Endothelial cell (in vitro differentiated cells): ENCODE measurements around the gene FITM2. TPM values are rescaled to one million over a fixed set of nuclear protein-coding genes. Genes with fewer than 3 reads are reported as not detected.

ENCODE experiments used
- DNase-seq: peaks from one replicate; pipeline ENCODE4 v3.0.0; 2021; ENCODE audit warnings: low spot score
- H3K27ac Mint-ChIP-seq: one replicate; pipeline ENCODE4 v1.8.0; 2021; ENCODE audit warnings: mixed read lengths, inconsistent platforms; ENCODE audit not compliant: unreplicated experiment
- H3K27me3 Mint-ChIP-seq: one replicate; pipeline ENCODE4 v1.8.0; 2021; ENCODE audit warnings: mild to moderate bottlenecking, moderate library complexity, mixed read lengths, inconsistent platforms; ENCODE audit not compliant: unreplicated experiment
- H3K36me3 Mint-ChIP-seq: one replicate; pipeline ENCODE4 v1.8.0; 2021; ENCODE audit warnings: mild to moderate bottlenecking, low read depth, mixed read lengths, inconsistent platforms; ENCODE audit not compliant: unreplicated experiment
- H3K4me1 Mint-ChIP-seq: one replicate; pipeline ENCODE4 v1.8.0; 2021; ENCODE audit warnings: mild to moderate bottlenecking, mixed read lengths, inconsistent platforms; ENCODE audit not compliant: unreplicated experiment
- H3K4me3 Mint-ChIP-seq: one replicate; pipeline ENCODE4 v1.8.0; 2021; ENCODE audit warnings: mild to moderate bottlenecking, mixed read lengths, inconsistent platforms; ENCODE audit not compliant: unreplicated experiment
- H3K9me3 Mint-ChIP-seq: one replicate; pipeline ENCODE4 v1.8.0; 2021; ENCODE audit warnings: mixed read lengths, inconsistent platforms; ENCODE audit not compliant: unreplicated experiment
- long read RNA-seq: library from polyadenylated mRNA; unstranded; transcript quantifications from one replicate; pipeline ENCODE4 v2.0.0, GENCODE V29; 2020; ENCODE audit not compliant: unreplicated experiment
- total RNA-seq: library from RNA; stranded (reverse); fragmentation: NEBNext Ultra II Directional; extraction: Animal tissue kit (Norgen Biotek cat#: 25700); gene quantifications from one replicate; pipeline ENCODE4 v1.2.1, GENCODE V29; 2021; ENCODE audit not compliant: unreplicated experiment
- TF ChIP-seq, protein P1 (sequence below): fragments of 200-600 bp; sonication (generic); IDR thresholded peaks from one replicate; pipeline ENCODE4 v1.5.0; 2021; ENCODE audit warnings: antibody characterized with exemption; ENCODE audit not compliant: unreplicated experiment

The FITM2 gene, protein sequence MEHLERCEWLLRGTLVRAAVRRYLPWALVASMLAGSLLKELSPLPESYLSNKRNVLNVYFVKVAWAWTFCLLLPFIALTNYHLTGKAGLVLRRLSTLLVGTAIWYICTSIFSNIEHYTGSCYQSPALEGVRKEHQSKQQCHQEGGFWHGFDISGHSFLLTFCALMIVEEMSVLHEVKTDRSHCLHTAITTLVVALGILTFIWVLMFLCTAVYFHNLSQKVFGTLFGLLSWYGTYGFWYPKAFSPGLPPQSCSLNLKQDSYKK
- total RNA-seq, result 2.8 TPM
- long read RNA-seq, result 0 reads

DNA sequence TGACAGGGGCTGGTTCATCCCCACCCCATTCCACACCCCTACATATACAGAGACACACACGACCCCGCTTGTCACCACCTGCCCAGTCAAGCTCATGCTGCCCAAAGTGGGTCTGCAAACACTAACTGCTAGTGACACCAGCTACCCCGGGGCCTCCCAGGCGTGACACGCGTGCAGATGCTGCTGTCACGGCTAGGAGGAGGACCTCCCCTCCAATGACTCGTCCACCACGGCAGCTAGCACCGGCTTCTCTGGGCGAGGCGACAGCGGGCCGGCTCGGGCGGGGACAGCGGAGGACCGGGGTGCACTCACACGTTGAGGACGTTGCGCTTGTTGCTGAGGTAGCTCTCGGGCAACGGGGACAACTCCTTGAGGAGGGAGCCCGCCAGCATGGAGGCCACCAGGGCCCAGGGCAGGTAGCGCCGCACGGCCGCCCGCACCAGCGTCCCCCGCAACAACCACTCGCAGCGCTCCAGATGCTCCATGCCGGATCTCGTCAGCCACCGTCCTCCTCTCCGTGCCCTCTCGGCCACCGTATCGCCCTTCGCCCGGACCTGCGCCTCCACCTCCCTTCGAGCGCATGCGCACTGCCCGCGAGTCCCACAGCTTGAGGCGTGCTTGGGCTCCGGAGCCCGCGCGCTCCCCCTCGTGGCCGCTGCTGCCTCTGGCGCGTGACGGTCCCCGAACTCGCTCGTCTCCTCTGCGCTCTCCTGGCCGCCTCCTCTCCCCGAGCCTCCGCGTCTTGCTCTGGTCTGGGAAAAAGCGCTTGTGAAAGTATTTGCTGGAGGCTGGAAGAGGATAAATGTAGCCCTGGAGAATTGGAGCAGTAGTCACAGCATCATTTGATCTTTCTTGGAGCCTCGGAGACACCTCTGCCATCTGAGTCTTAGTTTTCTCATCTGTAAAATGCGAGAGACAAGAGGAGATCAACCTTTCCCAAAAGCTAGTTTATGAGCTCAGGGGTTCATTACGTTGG, at the start of gene FITM2:
FITM2 (minus strand) TSS at position 539 of the 976 bp plus-strand sequence; CDS start at position 485, 54 bp downstream.
- H3K9me3 Mint-ChIP-seq, result no peaks in the 10 kb centered on the region
- no peaks in the 10 kb centered on the region for H3K36me3 Mint-ChIP-seq
- H3K27ac Mint-ChIP-seq, result peak within 1 kb of the TSS; percentile 26
- H3K4me1 Mint-ChIP-seq, result peaks cover 7% of the 10 kb centered on the region
- TF ChIP-seq, protein P1, sequence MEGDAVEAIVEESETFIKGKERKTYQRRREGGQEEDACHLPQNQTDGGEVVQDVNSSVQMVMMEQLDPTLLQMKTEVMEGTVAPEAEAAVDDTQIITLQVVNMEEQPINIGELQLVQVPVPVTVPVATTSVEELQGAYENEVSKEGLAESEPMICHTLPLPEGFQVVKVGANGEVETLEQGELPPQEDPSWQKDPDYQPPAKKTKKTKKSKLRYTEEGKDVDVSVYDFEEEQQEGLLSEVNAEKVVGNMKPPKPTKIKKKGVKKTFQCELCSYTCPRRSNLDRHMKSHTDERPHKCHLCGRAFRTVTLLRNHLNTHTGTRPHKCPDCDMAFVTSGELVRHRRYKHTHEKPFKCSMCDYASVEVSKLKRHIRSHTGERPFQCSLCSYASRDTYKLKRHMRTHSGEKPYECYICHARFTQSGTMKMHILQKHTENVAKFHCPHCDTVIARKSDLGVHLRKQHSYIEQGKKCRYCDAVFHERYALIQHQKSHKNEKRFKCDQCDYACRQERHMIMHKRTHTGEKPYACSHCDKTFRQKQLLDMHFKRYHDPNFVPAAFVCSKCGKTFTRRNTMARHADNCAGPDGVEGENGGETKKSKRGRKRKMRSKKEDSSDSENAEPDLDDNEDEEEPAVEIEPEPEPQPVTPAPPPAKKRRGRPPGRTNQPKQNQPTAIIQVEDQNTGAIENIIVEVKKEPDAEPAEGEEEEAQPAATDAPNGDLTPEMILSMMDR, result peak; percentile 94
- peaks cover 4% of the 10 kb centered on the region for H3K27me3 Mint-ChIP-seq
- peak within 1 kb of the TSS; percentile 90 for H3K4me3 Mint-ChIP-seq
- DNase-seq, result peak; percentile 100

DNA sequence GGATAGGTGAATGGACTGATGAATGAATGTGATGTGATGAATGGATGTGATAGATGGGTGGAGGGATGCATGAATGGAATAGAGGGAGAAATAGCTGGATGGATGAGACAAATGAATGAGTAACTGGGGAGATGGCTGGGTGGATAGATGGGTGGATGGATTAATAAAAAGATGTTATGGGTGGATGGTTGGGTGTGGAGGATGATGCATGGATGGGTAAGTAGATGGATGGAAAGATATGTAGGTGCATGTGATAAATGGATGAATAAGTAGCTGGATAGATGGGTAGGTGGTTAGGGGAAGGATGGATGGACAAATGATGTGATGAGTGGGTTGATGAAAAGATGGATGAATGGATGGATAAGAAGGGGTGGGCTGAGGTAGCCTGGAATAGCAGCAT, 49.2 kb upstream of the FITM2 start:
- H3K27ac Mint-ChIP-seq, result no peak overlapping the region
- peaks cover 11% of the 10 kb centered on the region for H3K4me1 Mint-ChIP-seq
- no peak overlapping the region for H3K4me3 Mint-ChIP-seq
- H3K9me3 Mint-ChIP-seq, result no peaks in the 10 kb centered on the region
- DNase-seq, result no peak
- H3K27me3 Mint-ChIP-seq, result peaks cover 3% of the 10 kb centered on the region
- TF ChIP-seq, protein P1, result no peak
- H3K36me3 Mint-ChIP-seq, result no peaks in the 10 kb centered on the region

- Mint-ChIP-seq H3K27ac (no peak overlapping the region), H3K9me3 (no peaks in the 10 kb centered on the region), H3K36me3 (no peaks in the 10 kb centered on the region)
These were observed 47.8 kb upstream of the FITM2 start for GRCh38 chr20:44358776-44359175.

DNA sequence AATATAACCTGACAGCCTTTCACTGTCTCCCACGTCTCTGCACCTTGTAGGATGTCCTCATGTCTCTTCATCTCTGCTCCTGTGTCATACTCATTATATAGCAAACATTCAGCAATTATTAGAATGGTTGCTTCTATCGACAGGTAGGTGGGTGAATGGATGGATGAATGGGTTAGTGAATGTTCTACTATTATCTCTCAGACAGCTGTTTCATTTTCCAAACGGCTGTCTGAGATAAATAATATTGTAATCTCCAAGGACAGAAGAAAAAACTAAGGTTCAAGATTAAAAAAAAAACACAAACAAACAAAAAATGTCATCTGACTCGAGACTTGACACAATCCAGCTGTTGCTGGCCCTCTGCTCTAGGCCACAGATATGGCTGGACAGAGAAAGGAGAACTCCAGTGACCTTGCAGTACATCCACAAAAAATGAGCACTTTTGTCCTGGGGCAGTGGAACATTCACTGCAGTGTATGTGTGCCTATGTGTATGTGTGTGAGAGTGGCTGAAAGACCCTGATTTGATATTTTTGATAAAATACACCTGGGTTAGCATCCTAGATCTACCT, 46.6 kb upstream of the FITM2 start:
- no peak for DNase-seq
- Mint-ChIP-seq H3K27me3 (no peaks in the 10 kb centered on the region), H3K36me3 (no peaks in the 10 kb centered on the region), H3K27ac (no peak overlapping the region), H3K4me3 (no peak overlapping the region), H3K4me1 (peaks cover 11% of the 10 kb centered on the region), H3K9me3 (no peaks in the 10 kb centered on the region)
- TF ChIP-seq, protein P1, result no peak

More at GRCh38 chr20:44358776-44359175, 47.8 kb upstream of the FITM2 start:
- Mint-ChIP-seq H3K27me3 (peaks cover 3% of the 10 kb centered on the region), H3K4me1 (peaks cover 11% of the 10 kb centered on the region), H3K4me3 (no peak overlapping the region)
- TF ChIP-seq, protein P1, result no peak
- no peak for DNase-seq
